Lung (tissue), 12 donors: ENCODE results near the gene PCDH1. TPM values are rescaled to one million over a fixed set of nuclear protein-coding genes. Genes with fewer than 3 reads are reported as not detected.

Source experiments
- ATAC-seq: fragments of 200-7000 bp; cut with Tn5 transposase; one replicate; pipeline ENCODE4 v1.9.1; 2020; ENCODE audit warnings: moderate number of reproducible peaks; ENCODE audit not compliant: insufficient read depth, low FRiP score
- DNase-seq, 3 donors: peaks; one replicate each; pipeline ENCODE4 v3.0.0-alpha.2; 2013 to 2017
- H3K27ac ChIP-seq, 2 donors: one replicate each; pipeline ENCODE4 v1.5.1; 2013; ENCODE audit warnings: mild to moderate bottlenecking in 2 of 2, moderate library complexity in 2 of 2, control low read depth in 1 of 2, inconsistent platforms in 1 of 2, low read depth in 1 of 2, low read length in 1 of 2
- H3K27me3 ChIP-seq, 3 donors: one replicate each; pipeline ENCODE4 v1.5.1; 2013; ENCODE audit warnings: low read length in 2 of 3; ENCODE audit not compliant: control insufficient read depth in 3 of 3, insufficient read depth in 3 of 3
- H3K36me3 ChIP-seq, 4 donors: one replicate each; pipeline ENCODE4 v1.5.1; 2013; ENCODE audit warnings: low read length in 4 of 4, mild to moderate bottlenecking in 1 of 4, moderate library complexity in 1 of 4; ENCODE audit not compliant: control insufficient read depth in 4 of 4, insufficient read depth in 4 of 4
- H3K4me1 ChIP-seq, 5 donors: one replicate each; pipeline ENCODE4 v1.5.1; 2013; ENCODE audit warnings: low read length in 5 of 5, mild to moderate bottlenecking in 2 of 5, moderate library complexity in 1 of 5; ENCODE audit not compliant: control insufficient read depth in 5 of 5, insufficient read depth in 5 of 5
- H3K4me3 ChIP-seq: one replicate; pipeline ENCODE4 v1.5.1; 2013; ENCODE audit warnings: mild to moderate bottlenecking, control low read depth, moderate library complexity
- H3K9ac ChIP-seq, 2 donors: one replicate each; pipeline ENCODE4 v1.5.1; 2013; ENCODE audit warnings: low read length in 2 of 2, control low read depth in 1 of 2; ENCODE audit not compliant: insufficient read depth in 1 of 2
- H3K9me3 ChIP-seq, 4 donors: one replicate each; pipeline ENCODE4 v1.5.1; 2013; ENCODE audit warnings: low read length in 3 of 4, mild to moderate bottlenecking in 1 of 4, moderate library complexity in 1 of 4; ENCODE audit not compliant: control insufficient read depth in 4 of 4, insufficient read depth in 3 of 4
- CTCF ChIP-seq: IDR thresholded peaks from 2 replicates; pipeline ENCODE4 v1.5.1; 2012; ENCODE audit warnings: mild to moderate bottlenecking; ENCODE audit errors: control extremely low read depth, extremely low read depth
- WGBS, 2 donors: extraction: QIAGEN DNeasy Blood & Tissue Kit; methylation state at CpG; one replicate each; pipeline ENCODE4 v1.1.7; 2013; 5-methylcytosine and 5-hydroxymethylcytosine counted together
- polyA plus RNA-seq, 2 donors: library from polyadenylated mRNA; stranded (reverse); fragments of 200-250 nt; gene quantifications; one replicate each; pipeline ENCODE4 v1.2.1, GENCODE V29; 2013
- total RNA-seq, 2 donors: library from RNA; depleted of rRNA in 1 of 2; stranded (reverse); fragments of >200 nt in 1 of 2; gene quantifications; one replicate each; pipeline ENCODE4 v1.2.1, GENCODE V29; 2014 to 2021
- donor health status: control.
- donor health status: control.
- donor health status: Bipolar disorder and iron deficiency.
- donor health status: healthy.
- donor health status: DM: yes; HTN: yes; CAD: no.

The PCDH1 gene
- total and polyA plus RNA-seq, 4 donors: 18.2 to 70.2 (median 44.4) TPM

- 49 to 54% methylated on average over 16 of the region's 16 CpGs for WGBS, 2 donors
- H3K27ac ChIP-seq: peak overlapping the region; percentile 30 to 35
- no peaks in the 10 kb centered on the region for H3K36me3 ChIP-seq
- TF ChIP-seq CTCF: no peak
- no peak for DNase-seq
- peaks cover 0 to 24% (median 16%) of the 10 kb centered on the region in 5 donors for H3K4me1 ChIP-seq
- peaks cover 0 to 48% (median 34%) of the 10 kb centered on the region in 3 donors for H3K27me3 ChIP-seq
- no peak overlapping the region for H3K9ac ChIP-seq
- no peaks in the 10 kb centered on the region for H3K9me3 ChIP-seq
- no peak for ATAC-seq
- no peak overlapping the region for H3K4me3 ChIP-seq
Observed at GRCh38 chr5:141874262-141874964, 3.8 kb downstream of the PCDH1 start.

- peaks cover 0 to 24% (median 16%) of the 10 kb centered on the region in 5 donors for H3K4me1 ChIP-seq
- no peaks in the 10 kb centered on the region for H3K9me3 ChIP-seq
- TF ChIP-seq CTCF: no peak
- H3K36me3 ChIP-seq: peaks cover 0 to 3% (median 0%) of the 10 kb centered on the region in 4 donors
- DNase-seq (no peak), ATAC-seq (no peak)
- H3K9ac ChIP-seq: no peak overlapping the region
- H3K27ac ChIP-seq: peak overlapping the region; percentile 30 to 35
- WGBS, 2 donors: 69 to 76% methylated on average over 3 of the region's 3 CpGs
- peaks cover 0 to 44% (median 34%) of the 10 kb centered on the region in 3 donors for H3K27me3 ChIP-seq
- H3K4me3 ChIP-seq: no peak overlapping the region
Observed at GRCh38 chr5:141873933-141874261, 4.3 kb downstream of the PCDH1 start.

- Histone ChIP-seq H3K27me3 (peaks cover 0 to 43% (median 34%) of the 10 kb centered on the region in 3 donors), H3K27ac (peak overlapping the region in 1 of 2 donors; percentile 23), H3K9me3 (no peaks in the 10 kb centered on the region), H3K9ac (no peak overlapping the region), H3K4me3 (no peak overlapping the region), H3K4me1 (peaks cover 0 to 24% (median 13%) of the 10 kb centered on the region in 5 donors), H3K36me3 (peaks cover 0 to 11% (median 0%) of the 10 kb centered on the region in 4 donors)
- ATAC-seq: no peak
- DNase-seq: no peak
- 77 to 85% methylated on average over 13 to 15 of the region's 15 CpGs for WGBS, 2 donors
- no peak for TF ChIP-seq CTCF
Observed at GRCh38 chr5:141872496-141873356, 5.5 kb downstream of the PCDH1 start.
